Activated naive CD8-positive, alpha-beta T cell treated with anti-CD3 and anti-CD28 coated beads, Interleukin-2, amount 50 U/mL, for 16 hours (primary cell): ENCODE measurements around the gene SOAT2.

Experiments
- DNase-seq: peaks from one replicate; pipeline ENCODE4 v3.0.0-alpha.2; 2020; ENCODE audit warnings: low read depth, low spot score

SOAT2 gene

GRCh38 chr12:53065470-53065869 lies 37.8 kb upstream of the SOAT2 start:
- no peak for DNase-seq

- no peak for DNase-seq
Measured at GRCh38 chr12:53065975-53066931, 37.0 kb upstream of the SOAT2 start.

GRCh38 chr12:53067074-53067992 lies 36.0 kb upstream of the SOAT2 start:
- DNase-seq: no peak

GRCh38 chr12:53067993-53068770 lies 35.1 kb upstream of the SOAT2 start:
- no peak for DNase-seq

DNA sequence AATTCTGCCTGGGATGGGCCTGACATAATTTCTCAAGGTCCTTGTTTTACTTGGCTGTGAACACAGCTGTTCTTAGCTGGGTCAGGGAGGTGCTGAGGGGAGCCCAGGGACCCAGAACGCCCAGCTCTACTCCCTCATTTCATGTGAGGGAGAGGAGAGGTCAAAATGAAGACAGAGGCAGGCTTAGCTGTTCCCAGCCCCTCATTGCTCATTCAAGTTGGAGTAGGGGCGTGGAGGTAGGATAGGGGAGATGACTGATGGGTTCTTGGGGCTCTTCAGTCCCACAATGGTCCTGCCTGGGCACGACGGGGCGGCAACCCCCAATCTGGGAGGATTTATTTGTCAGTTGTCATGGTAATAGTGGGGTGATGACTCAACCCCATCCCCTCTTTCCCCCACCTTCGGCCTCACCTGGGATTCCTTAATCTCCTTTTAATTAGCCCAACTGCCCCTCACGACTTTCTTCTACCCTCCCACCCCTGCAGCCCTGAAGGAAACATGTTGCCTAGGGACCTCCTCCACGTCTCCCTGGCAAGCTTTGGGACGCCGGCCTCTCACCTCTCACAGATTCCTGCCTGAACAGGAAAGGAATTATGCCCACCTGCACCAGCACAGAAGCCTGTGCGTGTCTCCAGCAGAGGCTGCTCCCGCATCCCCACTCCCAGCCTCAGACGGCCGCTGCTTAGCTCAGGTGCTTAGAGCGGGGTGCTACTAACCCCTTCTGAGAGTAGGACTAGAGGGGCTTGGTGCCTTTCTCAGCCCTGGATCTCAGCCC lies 34.3 kb upstream of the SOAT2 start:
- no peak for DNase-seq

- no peak for DNase-seq
Measured at GRCh38 chr12:53069621-53070410, 33.5 kb upstream of the SOAT2 start.

GRCh38 chr12:53070877-53071492 lies 32.3 kb upstream of the SOAT2 start:
- DNase-seq: no peak

GRCh38 chr12:53071591-53072551 lies 31.4 kb upstream of the SOAT2 start:
- DNase-seq: no peak

GRCh38 chr12:53073881-53074280 lies 29.4 kb upstream of the SOAT2 start:
- DNase-seq: no peak

- no peak for DNase-seq
Measured at GRCh38 chr12:53074283-53074998, 28.8 kb upstream of the SOAT2 start.

GRCh38 chr12:53074999-53075370 lies 28.3 kb upstream of the SOAT2 start:
- no peak for DNase-seq

- no peak for DNase-seq
Measured at GRCh38 chr12:53076461-53076860, 26.8 kb upstream of the SOAT2 start.

GRCh38 chr12:53077030-53077429 lies 26.3 kb upstream of the SOAT2 start:
- no peak for DNase-seq

- DNase-seq: no peak
Measured at GRCh38 chr12:53078425-53079225, 24.7 kb upstream of the SOAT2 start.

DNA sequence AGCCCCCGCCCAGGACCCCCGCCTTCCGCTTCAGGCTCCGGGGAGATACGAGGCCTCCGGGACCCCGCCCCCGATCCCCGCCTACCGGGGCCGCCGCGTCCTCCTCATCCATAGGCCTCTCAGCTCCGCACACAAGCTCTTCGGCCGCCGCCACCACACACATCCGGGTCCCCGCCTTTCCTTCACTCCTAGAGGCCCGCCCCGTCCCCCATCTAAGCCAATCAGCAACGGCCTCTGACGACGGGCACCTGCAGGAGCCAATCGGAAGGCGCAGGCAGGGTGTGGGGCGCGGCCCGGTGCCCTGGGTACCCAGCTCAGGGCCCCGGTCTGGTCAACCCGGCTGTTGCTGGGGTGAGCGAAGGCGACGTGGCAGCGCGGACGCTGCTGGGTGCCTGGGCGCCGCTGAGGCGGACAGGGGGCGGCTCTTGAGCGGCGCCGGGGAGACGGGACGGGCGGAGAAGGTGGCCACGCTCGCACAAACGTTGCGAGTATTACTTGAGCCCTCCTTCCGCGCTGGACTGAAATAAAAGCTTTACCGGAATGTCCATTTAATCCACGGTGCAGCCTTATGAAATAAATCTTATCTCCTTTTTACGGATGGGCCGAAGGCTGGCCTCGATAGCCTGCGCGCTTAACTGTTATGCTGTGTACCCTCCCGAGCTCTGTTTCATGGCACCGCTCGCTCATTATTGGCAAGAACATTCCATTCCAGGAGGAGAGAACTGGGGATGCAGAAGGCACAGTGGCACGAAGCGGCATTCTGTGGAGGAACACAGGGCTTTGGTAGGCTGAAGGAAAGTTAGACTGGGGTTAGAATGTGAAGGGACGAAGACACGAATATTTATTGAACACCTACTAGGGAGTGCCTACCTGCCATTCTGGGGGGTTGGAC lies 23.8 kb upstream of the SOAT2 start, which contains the start of gene SPRYD3:
TSS of gene SPRYD3 (minus strand) at position 165 of the 892 bp plus-strand sequence. CDS start at position 108, 57 bp downstream.
- DNase-seq: peak; percentile 89
